ENCODE measurements around the gene MYL9. TPM values are rescaled to one million over a fixed set of nuclear protein-coding genes. Genes with fewer than 3 reads are reported as not detected.

The MYL9 gene
- polyA plus RNA-seq, 1 donor (not counting 4 experiments of a cell fraction or from before 2014, with no cell fraction given): 1.7 TPM

GRCh38 chr20:36498386-36499179 lies 42.7 kb upstream of the MYL9 start:
- no peak overlapping the region for H2AFZ ChIP-seq (ENCODE audit: control insufficient read depth, low read length)
- H4K20me1 ChIP-seq (ENCODE audit: control insufficient read depth, extremely low read depth, insufficient read depth, low read length): peaks cover 3% of the 10 kb centered on the region
- peaks cover 7% of the 10 kb centered on the region for H3K4me1 ChIP-seq (ENCODE audit: control insufficient read depth, extremely low read depth, insufficient read depth, low read length)
- no peaks in the 10 kb centered on the region for H3K27me3 ChIP-seq (ENCODE audit: control insufficient read depth, extremely low read depth, insufficient read depth, low read length)
- TF ChIP-seq CTCF (optimal IDR thresholded peaks at IDR 0.05 in 1 of 3, IDR thresholded peaks at IDR 0.05 in 1 of 3, conservative IDR thresholded peaks at IDR 0.05 in 1 of 3; ENCODE audit: extremely low read depth in 1 of 3, insufficient read depth in 2 of 3, low read length in 3 of 3): no peak
- TF ChIP-seq EZH2 (IDR thresholded peaks at IDR 0.05; ENCODE audit: low read length): no peak
- no peak for DNase-seq (ENCODE audit: low read depth, low spot score)
- H3K79me2 ChIP-seq (ENCODE audit: control insufficient read depth, insufficient read depth, low read length): peaks cover 13% of the 10 kb centered on the region
- no peak overlapping the region for H3K4me3 ChIP-seq (ENCODE audit: control insufficient read depth in 2 of 3, extremely low read depth in 1 of 3, insufficient read depth in 2 of 3, low read depth in 1 of 3, low read length in 3 of 3)
- H3K9me1 ChIP-seq (ENCODE audit: control insufficient read depth, extremely low read depth, insufficient read depth, low read length): no peaks in the 10 kb centered on the region
- H3K4me2 ChIP-seq (ENCODE audit: control insufficient read depth, extremely low read depth, insufficient read depth, low read depth, low read length): no peak overlapping the region
- dilution Hi-C loops (cut with MboI; ENCODE audit: extremely low pct_ligation_motif_present, low sequenced_read_pairs): no loop called here
- FAIRE-seq: no peak
- peaks cover 32 to 41% of the 10 kb centered on the region in 2 experiments for H3K36me3 ChIP-seq (ENCODE audit: control insufficient read depth in 2 of 2, extremely low read depth in 1 of 2, insufficient read depth in 2 of 2, low read length in 2 of 2)
- H3K9ac ChIP-seq (ENCODE audit: control insufficient read depth, extremely low read depth, insufficient read depth, low read length): no peak overlapping the region
- no peak overlapping the region for H3K27ac ChIP-seq (ENCODE audit: control insufficient read depth, insufficient read depth, low read length)
- H3K9me3 ChIP-seq (ENCODE audit: control insufficient read depth, low read depth, low read length): no peaks in the 10 kb centered on the region

GRCh38 chr20:36499211-36499610 lies 42.1 kb upstream of the MYL9 start:
- no peak overlapping the region for H2AFZ ChIP-seq (ENCODE audit: control insufficient read depth, low read length)
- dilution Hi-C loops (cut with MboI; ENCODE audit: extremely low pct_ligation_motif_present, low sequenced_read_pairs): no loop called here
- peaks cover under 1% of the 10 kb centered on the region for H3K4me1 ChIP-seq (ENCODE audit: control insufficient read depth, extremely low read depth, insufficient read depth, low read length)
- no peaks in the 10 kb centered on the region for H3K9me3 ChIP-seq (ENCODE audit: control insufficient read depth, low read depth, low read length)
- no peak overlapping the region for H3K9ac ChIP-seq (ENCODE audit: control insufficient read depth, extremely low read depth, insufficient read depth, low read length)
- no peak for TF ChIP-seq EZH2 (IDR thresholded peaks at IDR 0.05; ENCODE audit: low read length)
- no peaks in the 10 kb centered on the region for H4K20me1 ChIP-seq (ENCODE audit: control insufficient read depth, extremely low read depth, insufficient read depth, low read length)
- DNase-seq (ENCODE audit: low read depth, low spot score) (no peak), FAIRE-seq (no peak)
- H3K79me2 ChIP-seq (ENCODE audit: control insufficient read depth, insufficient read depth, low read length): peaks cover 13% of the 10 kb centered on the region
- H3K9me1 ChIP-seq (ENCODE audit: control insufficient read depth, extremely low read depth, insufficient read depth, low read length): no peaks in the 10 kb centered on the region
- H3K4me2 ChIP-seq (ENCODE audit: control insufficient read depth, extremely low read depth, insufficient read depth, low read depth, low read length): no peak overlapping the region
- peaks cover 32 to 43% of the 10 kb centered on the region in 2 experiments for H3K36me3 ChIP-seq (ENCODE audit: control insufficient read depth in 2 of 2, extremely low read depth in 1 of 2, insufficient read depth in 2 of 2, low read length in 2 of 2)
- H3K27ac ChIP-seq (ENCODE audit: control insufficient read depth, insufficient read depth, low read length): no peak overlapping the region
- no peak overlapping the region for H3K4me3 ChIP-seq (ENCODE audit: control insufficient read depth in 2 of 3, extremely low read depth in 1 of 3, insufficient read depth in 2 of 3, low read depth in 1 of 3, low read length in 3 of 3)
- H3K27me3 ChIP-seq (ENCODE audit: control insufficient read depth, extremely low read depth, insufficient read depth, low read length): no peaks in the 10 kb centered on the region

Data from keratinocyte (primary cell).